H1 (cell line): Measurements from ENCODE around the gene PEX3. TPM values are rescaled to one million over a fixed set of nuclear protein-coding genes. Genes with fewer than 3 reads are reported as not detected.

Source experiments
- CTCF ChIA-PET: fragments of 300-600 bp; sonication (Branson Sonifier 250); formaldehyde crosslinking; loops from one replicate; lab custom pipeline; 2021; ENCODE audit not compliant: partially characterized antibody; lab: Charles Lee
- POLR2A ChIA-PET: fragments of 300-600 bp; sonication (Branson Sonifier 250); formaldehyde crosslinking; loops from one replicate; lab custom pipeline; 2021; ENCODE audit warnings: inconsistent platforms; ENCODE audit not compliant: partially characterized antibody; lab: Charles Lee
- DNase-seq, 2 experiments: peaks; one replicate each; pipeline versions ENCODE4 v3.0.0 to v3.0.0-alpha.2; 2010 to 2022; ENCODE audit warnings: low spot score in 2 of 2, low read depth in 1 of 2, mixed read lengths in 1 of 2
- FAIRE-seq: peaks from 2 replicates; lab custom pipeline; 2011; peaks lifted over from hg19 to GRCh38; lab: Jason Lieb, UNC
- H2AFZ ChIP-seq: 2 replicates; pipeline ENCODE4 v1.8.1; 2012; ENCODE audit warnings: low read length, inconsistent platforms
- H2AK5ac ChIP-seq: 2 replicates; pipeline ENCODE4 v1.6.1; 2013; ENCODE audit warnings: low read depth, low read length
- H2BK120ac ChIP-seq: replicated peaks from 2 replicates; pipeline ENCODE3; 2013; ENCODE audit warnings: low read depth, low read length, inconsistent platforms
- H2BK12ac ChIP-seq: 2 replicates; pipeline ENCODE4 v1.6.1; 2013; ENCODE audit warnings: low read depth, low read length
- H2BK15ac ChIP-seq: 2 replicates; pipeline ENCODE4 v1.6.1; 2013; ENCODE audit warnings: low read length
- H2BK20ac ChIP-seq: 2 replicates; pipeline ENCODE4 v1.6.1; 2013; ENCODE audit warnings: low read length
- H2BK5ac ChIP-seq: 2 replicates; pipeline ENCODE4 v1.6.1; 2013; ENCODE audit warnings: low read depth, low read length
- H3K14ac ChIP-seq: 2 replicates; pipeline ENCODE4 v1.6.1; 2013; ENCODE audit warnings: inconsistent platforms; ENCODE audit not compliant: insufficient read length
- H3K18ac ChIP-seq: 2 replicates; pipeline ENCODE4 v1.6.1; 2013; ENCODE audit warnings: low read length; ENCODE audit errors: extremely low read depth
- H3K23ac ChIP-seq: 2 replicates; pipeline ENCODE4 v1.6.1; 2013; ENCODE audit warnings: inconsistent platforms; ENCODE audit not compliant: insufficient read length
- H3K23me2 ChIP-seq: 2 replicates; pipeline ENCODE4 v1.6.1; 2013; ENCODE audit warnings: low read depth, low read length
- H3K27ac ChIP-seq: 2 replicates; pipeline ENCODE4 v1.6.1; 2011; ENCODE audit warnings: low read depth, low read length, inconsistent platforms
- H3K27me3 ChIP-seq, 4 experiments: replicated peaks in 1 of 4; 1 replicate in 1 of 4; 2 replicates in 3 of 4; pipeline versions ENCODE4 v1.6.1 to v1.8.1; 2011 to 2013; ENCODE audit warnings: low read length in 3 of 4, mild to moderate bottlenecking in 3 of 4, inconsistent platforms in 2 of 4, mixed read lengths in 2 of 4, moderate library complexity in 1 of 4; ENCODE audit not compliant: control insufficient read depth in 3 of 4, insufficient read depth in 3 of 4; ENCODE audit errors: extremely low read depth in 1 of 4
- H3K36me3 ChIP-seq, 4 experiments: 2 replicates each; pipeline versions ENCODE4 v1.6.1 to v1.8.1; 2011 to 2013; ENCODE audit warnings: mild to moderate bottlenecking in 4 of 4, low read length in 3 of 4, moderate library complexity in 2 of 4, control low read depth in 1 of 4, inconsistent platforms in 1 of 4; ENCODE audit not compliant: insufficient read depth in 4 of 4, control insufficient read depth in 2 of 4
- H3K4ac ChIP-seq: replicated peaks from 2 replicates; pipeline ENCODE3; 2013; ENCODE audit warnings: low read length, low read depth, mixed read lengths, inconsistent platforms; ENCODE audit not compliant: insufficient read length
- H3K4me1 ChIP-seq, 4 experiments: replicated peaks in 1 of 4; 1 replicate in 1 of 4; 2 replicates in 3 of 4; pipeline versions ENCODE4 v1.6.1 to v1.8.1; 2011 to 2013; ENCODE audit warnings: low read length in 3 of 4, inconsistent platforms in 2 of 4, mixed read lengths in 1 of 4; ENCODE audit not compliant: insufficient read depth in 4 of 4, control insufficient read depth in 3 of 4
- H3K4me2 ChIP-seq, 2 experiments: 2 replicates each; pipeline versions ENCODE4 v1.6.1 to v1.8.1; 2011 to 2013; ENCODE audit warnings: low read depth in 2 of 2, low read length in 2 of 2, control low read depth in 1 of 2, inconsistent platforms in 1 of 2, mild to moderate bottlenecking in 1 of 2; ENCODE audit not compliant: insufficient read depth in 1 of 2
- H3K4me3 ChIP-seq, 4 experiments: fragments of 200-600, 300-600 bp in 1 of 4; sonication (generic), shearing (Covaris generic), sonication (Bioruptor Twin) in 1 of 4; 2 replicates each; pipeline versions ENCODE4 v1.5.1 to v1.8.1; 2011 to 2016; ENCODE audit warnings: low read length in 4 of 4, low read depth in 3 of 4, control low read depth in 2 of 4, inconsistent platforms in 2 of 4, mild to moderate bottlenecking in 2 of 4, mixed read lengths in 1 of 4, moderate library complexity in 1 of 4; ENCODE audit not compliant: insufficient read depth in 2 of 4; ENCODE audit errors: extremely low read depth in 1 of 4
- H3K56ac ChIP-seq: replicated peaks from 2 replicates; pipeline ENCODE3; 2013; ENCODE audit warnings: low read depth, mild to moderate bottlenecking, mixed read lengths, low read length, inconsistent platforms; ENCODE audit not compliant: insufficient read length
- H3K79me1 ChIP-seq: 2 replicates; pipeline ENCODE4 v1.6.1; 2013; ENCODE audit warnings: low read depth, low read length, control low read depth
- H3K79me2 ChIP-seq, 2 experiments: 2 replicates each; pipeline versions ENCODE4 v1.6.1 to v1.8.1; 2012 to 2013; ENCODE audit warnings: low read length in 2 of 2, mild to moderate bottlenecking in 2 of 2, inconsistent platforms in 1 of 2; ENCODE audit not compliant: insufficient read depth in 2 of 2, control insufficient read depth in 1 of 2
- H3K9ac ChIP-seq, 4 experiments: replicated peaks in 1 of 4; 1 replicate in 1 of 4; 2 replicates in 3 of 4; pipeline versions ENCODE4 v1.6.1 to v1.8.1; 2011 to 2013; ENCODE audit warnings: low read depth in 3 of 4, low read length in 3 of 4, control low read depth in 2 of 4, mild to moderate bottlenecking in 2 of 4, moderate library complexity in 2 of 4, inconsistent platforms in 1 of 4; ENCODE audit errors: extremely low read depth in 1 of 4
- H3K9me3 ChIP-seq, 2 experiments: 2 replicates each; pipeline versions ENCODE4 v1.6.1 to v1.8.1; 2012 to 2013; ENCODE audit warnings: mild to moderate bottlenecking in 2 of 2, moderate library complexity in 2 of 2, control low read depth in 1 of 2, inconsistent platforms in 1 of 2, low read depth in 1 of 2, low read length in 1 of 2, mixed read lengths in 1 of 2; ENCODE audit not compliant: insufficient read depth in 2 of 2
- H4K20me1 ChIP-seq, 2 experiments: replicated peaks in 1 of 2; 2 replicates each; pipeline versions ENCODE3 to v1.8.1; 2011 to 2013; ENCODE audit warnings: inconsistent platforms in 2 of 2, low read length in 2 of 2, mild to moderate bottlenecking in 1 of 2; ENCODE audit not compliant: insufficient read depth in 2 of 2, control insufficient read depth in 1 of 2
- H4K5ac ChIP-seq: 2 replicates; pipeline ENCODE4 v1.6.1; 2013; ENCODE audit warnings: low read length, low read depth, mixed read lengths, inconsistent platforms; ENCODE audit not compliant: insufficient read length
- H4K8ac ChIP-seq: 2 replicates; pipeline ENCODE4 v1.8.0; 2013; ENCODE audit warnings: mild to moderate bottlenecking, moderate library complexity, low read length, inconsistent platforms; ENCODE audit not compliant: insufficient read depth; ENCODE audit errors: extremely low read depth
- H4K91ac ChIP-seq: replicated peaks from 2 replicates; pipeline ENCODE3; 2013; ENCODE audit warnings: low read length, mixed read lengths, inconsistent platforms; ENCODE audit not compliant: insufficient read length
- ASH2L ChIP-seq: fragments of 200-600, 300-600 bp; sonication (generic); IDR thresholded peaks from one replicate; pipeline ENCODE4 v1.7.1; 2017; ENCODE audit warnings: low read length
- CEBPB ChIP-seq: IDR thresholded peaks from 2 replicates; pipeline ENCODE4 v1.6.1; 2012; ENCODE audit warnings: low read depth, low read length
- CREB1 ChIP-seq: IDR thresholded peaks from 2 replicates; pipeline ENCODE4 v1.6.1; 2012; ENCODE audit warnings: inconsistent platforms
- EZH2 ChIP-seq: fragments of 200-600 bp; sonication (generic); IDR thresholded peaks from 2 replicates; pipeline ENCODE4 v1.7.1; 2012; ENCODE audit warnings: low read depth, mild to moderate bottlenecking, moderate library complexity, low read length, inconsistent platforms; ENCODE audit not compliant: severe bottlenecking
- GABPA ChIP-seq: IDR thresholded peaks from 2 replicates; pipeline ENCODE4 v1.6.1; 2011; ENCODE audit warnings: mild to moderate bottlenecking, low read length, moderate library complexity, borderline replicate concordance; ENCODE audit not compliant: insufficient read depth
- KDM4A ChIP-seq: IDR thresholded peaks from one replicate; pipeline ENCODE4 v1.7.1; 2012; ENCODE audit warnings: low read depth, mild to moderate bottlenecking, moderate library complexity, low read length, inconsistent platforms; ENCODE audit not compliant: severe bottlenecking
- NRF1 ChIP-seq: IDR thresholded peaks from 2 replicates; pipeline ENCODE4 v1.6.1; 2011; ENCODE audit warnings: mild to moderate bottlenecking, low read depth, low read length, improper control_type of control experiment
- POLR2AphosphoS5 ChIP-seq: IDR thresholded peaks from 2 replicates; pipeline ENCODE4 v1.6.1; 2011; ENCODE audit warnings: low read depth, low read length
- RAD21 ChIP-seq, 2 experiments: IDR thresholded peaks in 1 of 2; conservative IDR thresholded peaks in 1 of 2; 2 replicates each; pipeline ENCODE4 v1.6.1; 2011; ENCODE audit warnings: low read depth in 2 of 2, low read length in 2 of 2, improper control_type of control experiment in 1 of 2, inconsistent platforms in 1 of 2, mild to moderate bottlenecking in 1 of 2, moderate library complexity in 1 of 2
- RFX5 ChIP-seq: IDR thresholded peaks from 2 replicates; pipeline ENCODE4 v1.6.1; 2011; ENCODE audit warnings: low read depth, low read length, improper control_type of control experiment, borderline replicate concordance
- SIX5 ChIP-seq: IDR thresholded peaks from 2 replicates; pipeline ENCODE4 v1.6.1; 2011; ENCODE audit warnings: mild to moderate bottlenecking, low read depth, low read length
- WGBS, 2 experiments: shearing (Covaris generic) in 1 of 2; methylation state at CpG; one replicate each; pipeline versions ENCODE4 v1.1.6 to v1.1.7; 2013 to 2015; ENCODE audit warnings: low lambda C conversion rate in 2 of 2, mixed read lengths in 2 of 2, inconsistent platforms in 1 of 2, low coverage in 1 of 2, missing lambda C conversion rate in 1 of 2; ENCODE audit not compliant: insufficient replicate concordance in 2 of 2, insufficient coverage in 1 of 2, insufficient read length in 1 of 2; ENCODE audit errors: extremely low coverage in 1 of 2, missing lambda C conversion rate in 1 of 2; 5-methylcytosine and 5-hydroxymethylcytosine counted together
- polyA plus RNA-seq, 7 experiments: library from polyadenylated mRNA; depleted of rRNA in 3 of 7; stranded (reverse) in 5 of 7; unstranded in 2 of 7; fragments of >200 nt in 5 of 7; fragments of 200-250 nt in 2 of 7; gene quantifications; 1 replicate in 5 of 7; 2 replicates in 1 of 7; 4 replicates in 1 of 7; pipeline versions ENCODE4 v1.2.1 to v1.2.3, GENCODE V29; 2011 to 2013; ENCODE audit warnings: missing spikeins in 2 of 7, mixed read lengths in 2 of 7
- total RNA-seq: library from RNA; stranded (reverse); fragmentation: NEBNext Ultra II Directional; extraction: Animal tissue kit (Norgen Biotek cat#: 25700); gene quantifications from 2 replicates; pipeline ENCODE4 v1.2.1, GENCODE V29; 2021
- TF ChIP-seq, protein P1 (sequence below): IDR thresholded peaks from 2 replicates; pipeline ENCODE4 v1.6.1; 2012; ENCODE audit warnings: low read length, inconsistent platforms

The PEX3 gene
- total and polyA plus RNA-seq, 2 of the 8 experiments (the other 6 are each of a cell fraction or from before 2014, with no cell fraction given), result 8.0 to 16.8 TPM

DNA sequence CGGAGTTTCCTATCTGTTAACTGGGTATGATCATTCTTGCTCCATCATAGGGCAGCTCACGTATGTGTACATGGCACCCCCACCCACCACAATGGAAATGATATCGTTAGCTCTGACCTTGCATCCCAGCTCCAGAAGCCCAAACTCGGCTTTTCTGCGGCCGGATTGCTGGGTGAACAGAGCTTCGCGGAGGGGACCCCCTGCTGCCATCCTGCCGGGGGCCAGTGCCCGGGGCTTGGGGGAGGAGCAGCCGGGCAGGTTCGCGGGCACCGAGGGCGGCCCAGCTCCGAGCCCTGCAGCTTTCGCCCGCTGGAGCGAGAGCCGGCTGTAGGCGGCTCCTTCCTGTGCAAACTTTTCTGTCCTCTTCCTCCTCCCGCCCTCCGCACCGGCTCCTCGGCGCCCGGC, 85.9 kb downstream of the PEX3 start:
- Histone ChIP-seq H2AK5ac (no peak overlapping the region), H2BK5ac (no peak overlapping the region), H3K9ac (peak overlapping the region; percentile 25 to 84 (median 48); a peak in 6 of 7 replicates), H2BK120ac (no peak overlapping the region), H3K79me1 (no peaks in the 10 kb centered on the region), H3K9me3 (no peaks in the 10 kb centered on the region), H3K27me3 (peaks cover 2 to 30% (median 22%) of the 10 kb centered on the region in 4 experiments), H2BK20ac (no peak overlapping the region), H3K23ac (no peak overlapping the region), H3K56ac (no peak overlapping the region), H2AFZ (no peak overlapping the region), H3K4ac (no peak overlapping the region), H2BK12ac (no peak overlapping the region), H2BK15ac (no peak overlapping the region), H3K4me3 (peak overlapping the region; percentile 39 to 71 (median 66)), H3K4me2 (peak overlapping the region; percentile 70 to 87), H3K27ac (no peak overlapping the region), H3K36me3 (no peaks in the 10 kb centered on the region), H3K79me2 (no peaks in the 10 kb centered on the region), H3K14ac (no peak overlapping the region), H4K20me1 (no peaks in the 10 kb centered on the region), H3K4me1 (peaks cover 6 to 10% (median 8%) of the 10 kb centered on the region in 4 experiments), H3K23me2 (peaks cover 9% of the 10 kb centered on the region; the same call in 1 of the 2 replicates), H3K18ac (peak overlapping the region; percentile 42; the same call in 1 of the 2 replicates), H4K91ac (no peak overlapping the region), H4K8ac (peak overlapping the region; percentile 75; the same call in 1 of the 2 replicates), H4K5ac (no peak overlapping the region)
- DNase-seq (peak in 1 of 2 experiments; percentile 75), FAIRE-seq (no peak)
- WGBS, 2 experiments, result 5% methylated on average over 19 of the region's 27 CpGs; no CpG with 5 or more reads in 1 of the 2 experiments
- CTCF ChIA-PET, result interaction anchor here (1.1 to 9.9 kb wide), 7 partner anchors 11 to 35 kb away, joined by 3 to 77 read pairs (median 4); partner anchors contain the start of gene FUCA2
- POLR2A ChIA-PET, result interaction anchor here (0.8 to 3.6 kb wide), 4 partner anchors 19 to 1026 kb away, joined by 3 to 24 read pairs (median 3); partner anchors contain the start of genes ADAT2, FUCA2 and PEX3
- TF ChIP-seq RFX5 (no peak), EZH2 (peak; percentile 18), KDM4A (peak; percentile 59), POLR2AphosphoS5 (0 out of 2 replicates have a peak, but pooled peaks have one; percentile 17), RAD21 (IDR thresholded peaks at IDR 0.05 in 1 of 2, conservative IDR thresholded peaks at IDR 0.05 in 1 of 2; ENCODE audit: low read depth in 2 of 2, low read length in 2 of 2) (no peak), CREB1 (no peak), ASH2L (peak; percentile 60), GABPA (no peak), CEBPB (no peak), NRF1 (no peak), SIX5 (no peak)
- TF ChIP-seq, protein P1, sequence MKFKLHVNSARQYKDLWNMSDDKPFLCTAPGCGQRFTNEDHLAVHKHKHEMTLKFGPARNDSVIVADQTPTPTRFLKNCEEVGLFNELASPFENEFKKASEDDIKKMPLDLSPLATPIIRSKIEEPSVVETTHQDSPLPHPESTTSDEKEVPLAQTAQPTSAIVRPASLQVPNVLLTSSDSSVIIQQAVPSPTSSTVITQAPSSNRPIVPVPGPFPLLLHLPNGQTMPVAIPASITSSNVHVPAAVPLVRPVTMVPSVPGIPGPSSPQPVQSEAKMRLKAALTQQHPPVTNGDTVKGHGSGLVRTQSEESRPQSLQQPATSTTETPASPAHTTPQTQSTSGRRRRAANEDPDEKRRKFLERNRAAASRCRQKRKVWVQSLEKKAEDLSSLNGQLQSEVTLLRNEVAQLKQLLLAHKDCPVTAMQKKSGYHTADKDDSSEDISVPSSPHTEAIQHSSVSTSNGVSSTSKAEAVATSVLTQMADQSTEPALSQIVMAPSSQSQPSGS, result no peak
